Right hindlimb (tissue), 1 donor: Measurements from ENCODE around the gene RABGAP1L.
"Not testable (repeated sequence)": the region's sequence is repeated elsewhere in the genome, so short reads cannot be mapped to it uniquely, and the experiment has no call there.

Experiments
- DNase-seq: peaks from one replicate; pipeline ENCODE4 v3.0.0-alpha.2; 2018

RABGAP1L gene

DNA sequence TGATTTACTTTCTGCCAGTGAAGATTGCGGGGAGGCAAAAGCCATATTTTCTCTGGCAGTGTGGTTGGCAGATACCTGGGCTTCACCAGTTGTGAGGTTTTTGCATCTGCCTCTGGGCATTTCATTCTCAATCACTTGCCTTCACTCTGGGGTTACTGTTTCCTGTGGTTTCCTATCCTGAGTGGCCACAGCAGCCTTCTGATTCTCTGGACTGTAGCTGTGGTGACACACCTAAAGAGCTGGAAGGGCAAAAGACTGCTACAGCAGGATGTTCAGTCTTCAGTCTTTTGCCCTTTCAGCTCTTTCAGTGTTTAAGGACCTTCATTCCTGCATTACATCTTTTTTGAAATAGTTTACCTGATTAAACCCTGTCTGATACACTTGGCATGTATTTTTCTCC is 237.9 kb downstream of the RABGAP1L start:
- DNase-seq = no peak

DNA sequence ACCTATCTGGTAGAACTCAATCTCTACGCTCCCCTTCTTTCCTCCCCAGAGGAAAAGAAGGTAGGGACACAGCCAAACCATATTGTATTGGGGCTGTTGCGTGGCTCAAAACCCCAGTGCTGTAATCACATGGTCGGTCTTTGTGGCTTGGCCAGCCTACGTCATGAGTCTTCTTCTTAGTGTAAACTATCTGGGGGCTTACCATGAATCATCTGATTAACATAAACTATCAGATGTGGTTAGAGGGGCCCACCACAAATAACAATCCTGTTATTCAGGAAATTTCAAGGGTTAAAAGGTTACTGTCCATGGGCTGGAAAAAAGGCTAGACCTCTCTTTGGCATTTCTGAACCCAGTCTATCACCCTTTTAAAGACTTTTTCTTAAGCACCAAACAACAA is 238.9 kb downstream of the RABGAP1L start:
- no peak for DNase-seq

DNA sequence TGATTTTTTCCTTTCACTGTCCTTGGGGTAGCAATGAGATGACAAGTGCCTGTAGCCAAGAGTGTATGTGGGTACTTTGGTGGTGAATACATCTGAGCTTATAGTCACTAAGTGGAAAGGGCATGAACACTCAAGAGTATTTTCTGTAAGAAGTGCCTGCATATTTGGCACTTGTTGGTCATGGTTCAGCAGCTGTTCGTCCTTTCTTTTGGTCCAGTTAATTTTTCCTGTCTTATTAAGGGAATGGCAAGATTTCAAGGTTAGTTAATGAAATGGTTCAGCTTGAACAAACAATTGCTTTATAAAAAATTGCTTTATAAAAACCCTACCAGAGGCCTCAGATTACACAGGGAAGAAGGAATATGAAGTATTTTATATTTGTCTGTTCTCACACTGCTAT is 239.9 kb downstream of the RABGAP1L start:
- DNase-seq = no peak

DNA sequence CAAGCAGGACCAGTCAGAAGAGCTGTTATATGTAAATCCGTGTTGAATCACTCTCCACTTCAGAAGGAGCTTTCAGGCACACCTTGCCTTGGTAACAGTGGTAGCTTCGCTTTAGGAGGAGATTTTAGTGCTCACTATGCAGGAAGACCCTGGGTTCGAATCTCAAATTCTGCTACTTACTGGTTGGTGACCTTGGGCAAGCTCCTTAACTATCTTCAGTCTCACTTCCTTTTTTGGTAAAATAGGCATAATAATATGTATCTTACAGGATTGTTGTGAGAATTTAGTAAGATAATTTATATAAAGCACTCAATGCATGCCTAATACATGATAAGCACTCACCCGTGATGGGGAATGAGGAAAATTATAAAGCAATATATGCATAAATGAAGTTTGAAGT is 241.8 kb downstream of the RABGAP1L start:
- no peak for DNase-seq

DNA sequence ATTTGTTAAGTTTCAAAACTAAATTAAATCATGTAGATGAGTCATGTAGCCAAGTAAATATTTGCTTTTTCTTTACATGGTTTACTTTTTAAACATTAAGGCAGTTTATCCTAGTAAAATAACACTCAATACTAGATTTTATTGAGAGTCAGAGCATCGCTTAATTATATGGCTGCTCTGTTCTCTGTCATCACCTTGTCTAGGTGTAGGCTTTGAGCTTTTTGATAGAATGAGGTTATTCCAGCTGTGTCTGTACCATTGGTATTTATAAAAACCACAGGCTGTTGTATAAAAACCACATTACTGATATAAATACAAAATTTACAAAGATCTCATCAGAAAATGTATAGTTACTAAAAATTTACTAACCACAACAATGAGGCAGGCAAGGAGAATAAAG is 245.9 kb downstream of the RABGAP1L start:
- no peak for DNase-seq

DNA sequence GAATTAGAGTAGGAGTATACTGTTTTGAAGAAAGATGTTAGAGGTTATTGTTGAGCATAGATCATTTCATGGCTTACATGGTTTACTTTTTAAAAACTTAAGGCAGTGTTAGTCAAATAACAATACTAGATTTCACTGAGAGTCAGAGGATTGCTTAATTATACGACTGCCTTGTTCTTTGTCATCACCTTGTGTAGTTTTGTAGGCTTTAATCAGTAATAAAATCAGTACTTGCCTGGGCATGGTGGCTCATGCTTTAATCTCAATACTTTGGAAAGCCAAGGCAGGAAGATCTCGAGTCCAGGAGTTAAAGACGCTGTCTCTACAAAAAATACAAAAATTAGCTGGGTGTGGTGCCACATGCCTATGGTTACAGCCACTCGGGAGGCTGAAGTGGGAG is 247.1 kb downstream of the RABGAP1L start:
- DNase-seq = no peak

DNA sequence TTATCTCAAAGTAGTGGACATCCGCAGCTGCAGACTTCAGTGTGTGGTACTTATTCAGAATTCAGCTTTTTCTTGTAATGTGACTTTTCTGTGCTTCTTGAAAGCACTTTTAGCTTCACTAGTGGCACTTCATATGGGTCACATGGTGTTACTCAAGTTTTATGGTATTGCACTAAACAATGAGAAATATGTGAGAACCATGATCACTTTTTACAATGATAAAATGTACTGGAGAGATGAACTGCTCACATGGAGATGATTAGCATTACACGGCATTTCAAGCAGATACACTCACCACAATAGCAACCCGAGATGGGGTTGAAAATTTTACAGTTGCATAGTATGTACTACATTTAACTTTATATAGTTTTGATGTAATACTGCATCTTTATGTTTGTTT is 248.3 kb downstream of the RABGAP1L start:
- DNase-seq = no peak

DNA sequence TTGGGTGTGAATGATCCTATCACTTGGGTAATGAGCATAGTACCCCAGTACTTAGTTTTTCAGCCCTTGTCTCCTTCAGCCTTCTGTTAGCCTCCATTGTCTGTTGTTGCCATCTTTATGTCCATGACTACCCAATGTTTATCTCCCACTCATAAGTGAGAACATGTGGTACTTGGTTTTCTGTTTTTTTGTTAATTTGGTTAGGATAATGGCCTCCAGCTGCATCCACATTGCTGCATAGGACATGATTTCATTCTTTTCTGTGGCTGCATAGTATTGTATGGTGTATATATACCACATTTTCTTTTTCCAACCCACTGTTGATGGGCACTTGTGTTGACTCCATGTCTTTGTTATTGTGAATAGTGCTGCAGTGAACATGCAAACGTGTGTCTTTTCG is 248.8 kb downstream of the RABGAP1L start:
- DNase-seq = no peak

DNA sequence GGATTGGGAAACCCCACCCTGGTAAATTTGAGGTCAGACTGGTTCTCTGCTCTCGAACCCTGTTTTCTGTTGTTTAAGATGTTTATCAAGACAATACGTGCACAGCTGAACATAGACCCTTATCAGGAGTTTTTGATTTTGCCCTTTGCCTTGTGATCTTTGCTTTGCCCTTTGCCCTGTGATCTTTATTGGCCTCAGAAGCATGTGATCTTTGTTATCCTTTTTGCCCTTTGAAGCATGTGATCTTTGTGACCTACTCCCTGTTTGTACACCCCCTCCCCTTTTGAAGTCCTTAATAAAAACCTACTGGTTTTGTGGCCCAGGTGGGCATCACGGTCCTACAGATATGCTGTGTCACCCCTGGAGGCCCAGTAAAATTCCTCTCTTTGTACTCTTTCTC is 250.5 kb downstream of the RABGAP1L start:
- not testable (repeated sequence) for DNase-seq

DNA sequence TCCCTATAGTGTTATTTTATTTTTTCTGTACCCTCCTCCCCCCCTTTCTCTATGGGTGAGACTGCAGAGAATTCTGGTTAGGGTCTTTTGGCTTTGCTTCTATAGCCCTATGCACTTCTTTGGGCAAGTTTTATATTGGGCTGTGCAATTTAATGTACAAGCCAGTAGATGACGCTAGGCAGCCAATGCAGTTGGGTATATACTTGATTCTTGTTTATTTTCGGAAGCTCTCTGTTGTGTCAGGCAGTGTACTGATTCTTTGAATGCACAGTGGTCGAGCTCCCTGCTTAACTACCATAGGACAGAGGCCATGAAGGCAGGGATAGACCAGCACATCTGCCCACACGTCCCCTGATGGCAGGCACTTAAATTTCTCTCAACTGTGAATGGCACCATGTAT is 254.3 kb downstream of the RABGAP1L start:
- DNase-seq = no peak

DNA sequence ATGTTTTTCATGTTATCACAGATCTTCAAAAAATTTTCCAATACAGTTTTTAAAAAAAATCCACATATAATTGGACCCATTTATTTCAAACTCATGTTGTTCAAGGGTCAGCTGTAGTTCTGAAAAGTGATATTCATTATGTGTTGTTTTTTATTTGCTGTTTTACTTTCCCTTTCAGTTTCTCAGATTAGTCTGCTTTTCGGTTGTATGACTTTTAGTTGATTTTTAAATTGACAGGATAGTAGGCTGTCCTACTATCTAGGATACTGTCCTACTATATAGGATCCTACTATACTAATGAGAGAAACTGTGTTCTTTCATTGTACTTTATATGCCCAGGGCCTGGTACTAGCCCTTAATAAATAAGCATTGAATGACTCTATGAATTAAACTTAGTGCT is 254.9 kb downstream of the RABGAP1L start:
- no peak for DNase-seq

DNA sequence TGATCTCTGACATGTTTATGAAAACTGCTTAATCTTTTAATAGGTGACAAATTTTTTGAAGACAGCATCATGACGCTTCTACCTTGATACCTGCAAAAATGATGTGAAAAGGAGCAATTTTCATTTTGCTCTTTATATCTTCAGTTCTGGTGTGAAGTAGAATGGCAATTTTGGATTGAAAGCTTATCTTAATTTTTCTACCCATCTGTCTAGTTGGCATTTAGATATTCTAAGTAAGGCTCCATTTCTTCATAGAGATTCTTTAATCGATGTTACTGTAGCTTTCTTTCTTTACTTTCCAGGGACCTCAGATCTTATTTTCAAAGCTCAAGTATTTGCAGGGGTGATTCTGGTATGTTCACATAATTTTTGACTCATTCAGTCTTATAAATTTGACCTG is 256.2 kb downstream of the RABGAP1L start:
- no peak for DNase-seq

DNA sequence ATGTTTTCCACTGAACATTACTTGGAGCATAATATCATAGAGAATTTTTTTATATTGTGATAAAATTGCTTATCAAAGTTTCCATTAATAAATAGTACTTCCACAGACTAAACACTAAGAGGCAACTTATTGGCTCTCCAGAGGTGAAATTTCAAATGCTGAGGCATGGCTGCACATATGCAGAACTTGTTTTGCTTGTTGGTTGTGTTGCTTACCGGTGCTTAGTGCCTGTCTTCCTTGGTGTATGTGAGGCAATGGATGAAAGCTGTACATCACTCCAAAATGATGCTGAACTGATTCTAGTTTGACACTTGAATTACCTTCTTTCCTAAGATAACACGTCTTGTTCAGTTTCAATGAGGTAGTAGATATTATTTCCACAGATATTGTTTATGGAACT is 258.6 kb downstream of the RABGAP1L start:
- no peak for DNase-seq

DNA sequence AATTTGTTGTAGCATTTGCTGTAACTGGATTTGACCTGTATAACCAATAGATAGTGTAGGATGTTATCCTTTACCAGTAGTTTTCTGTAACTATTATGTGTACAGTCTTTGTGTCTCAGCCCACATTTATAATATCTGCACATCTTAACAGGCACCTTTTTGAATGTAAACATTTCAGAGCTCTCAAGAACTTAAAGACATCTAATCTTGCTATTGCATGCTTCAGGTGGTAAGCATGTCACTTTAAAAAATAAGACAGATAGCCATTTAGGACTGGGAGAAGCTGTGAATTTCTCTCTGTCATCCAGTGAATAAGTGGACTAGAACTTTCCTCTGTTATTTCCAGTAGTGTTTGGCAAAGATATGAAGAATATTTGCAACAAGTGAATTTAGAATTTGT is 265.8 kb downstream of the RABGAP1L start:
- no peak for DNase-seq

DNA sequence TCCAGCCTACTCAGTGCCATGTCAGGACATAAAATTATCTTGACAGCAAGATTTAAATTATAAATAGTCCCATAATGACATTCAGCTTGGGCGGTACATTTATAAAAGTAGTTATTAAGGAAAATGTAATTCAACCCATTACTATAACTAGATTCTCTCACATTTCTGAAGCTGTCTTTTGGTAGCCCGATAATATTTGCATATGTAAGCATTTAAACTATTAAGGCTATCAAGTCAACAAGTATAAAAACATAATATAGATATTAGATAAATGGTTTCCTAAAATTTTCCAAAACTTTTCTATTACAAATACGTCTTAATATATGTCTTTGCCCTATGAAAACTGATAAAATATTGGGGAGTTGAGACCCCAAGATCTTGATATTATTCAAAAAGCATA is 266.8 kb downstream of the RABGAP1L start:
- no peak for DNase-seq

DNA sequence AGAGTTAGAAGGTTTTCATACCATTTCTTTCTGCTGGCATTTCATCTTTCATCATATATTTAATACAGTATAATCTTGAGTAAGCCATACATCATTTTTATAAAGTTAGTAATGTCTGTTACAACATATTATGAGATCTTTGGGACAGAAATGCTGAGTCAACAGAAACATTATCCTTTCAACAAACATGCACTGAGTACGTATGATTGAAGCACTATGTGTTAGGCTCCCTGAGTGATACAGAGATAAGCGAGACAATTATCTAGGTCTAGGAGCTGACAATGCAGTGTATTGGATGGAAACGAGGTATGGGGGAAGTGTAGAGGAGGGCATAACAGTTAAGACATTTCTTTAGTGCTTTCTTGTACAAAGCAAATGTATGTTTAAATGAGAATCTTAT is 268.7 kb downstream of the RABGAP1L start:
- DNase-seq = no peak

DNA sequence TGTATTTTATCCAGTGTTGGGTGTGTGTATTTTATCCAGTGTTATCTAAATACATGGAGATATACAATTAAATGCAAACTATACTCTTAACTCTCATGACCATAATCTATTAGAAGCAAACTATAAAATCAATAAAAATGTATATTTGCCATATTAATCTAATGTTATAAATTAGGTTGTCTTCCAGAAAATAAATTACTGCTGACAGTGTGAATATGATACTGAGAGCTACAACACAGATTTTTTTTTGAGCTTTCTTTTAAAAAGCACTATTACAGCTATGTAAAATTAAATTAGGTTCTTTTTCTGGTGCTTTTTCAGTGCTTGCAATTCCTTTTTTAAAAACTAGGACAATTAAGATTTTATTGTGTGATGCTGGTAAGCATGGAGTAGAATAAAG is 269.4 kb downstream of the RABGAP1L start:
- DNase-seq = no peak

DNA sequence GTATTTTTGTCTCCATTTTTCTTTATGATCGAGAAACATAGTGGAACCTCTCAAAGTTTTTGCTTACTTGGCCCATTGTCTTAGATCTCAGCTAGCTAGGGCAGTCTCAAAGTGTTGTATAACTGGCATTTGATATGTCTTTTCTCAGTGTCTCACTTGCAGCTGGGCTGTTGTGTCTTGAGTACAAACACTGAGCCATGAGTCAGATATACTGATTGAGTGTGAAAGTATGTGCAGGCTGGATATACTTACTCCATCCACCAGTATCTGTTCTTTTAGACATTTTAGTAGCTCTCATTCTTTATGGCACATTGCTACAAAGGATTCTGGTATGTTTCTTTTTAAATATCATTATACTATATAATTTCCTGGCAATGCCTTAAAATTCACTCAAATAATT is 274.1 kb downstream of the RABGAP1L start:
- no peak for DNase-seq

DNA sequence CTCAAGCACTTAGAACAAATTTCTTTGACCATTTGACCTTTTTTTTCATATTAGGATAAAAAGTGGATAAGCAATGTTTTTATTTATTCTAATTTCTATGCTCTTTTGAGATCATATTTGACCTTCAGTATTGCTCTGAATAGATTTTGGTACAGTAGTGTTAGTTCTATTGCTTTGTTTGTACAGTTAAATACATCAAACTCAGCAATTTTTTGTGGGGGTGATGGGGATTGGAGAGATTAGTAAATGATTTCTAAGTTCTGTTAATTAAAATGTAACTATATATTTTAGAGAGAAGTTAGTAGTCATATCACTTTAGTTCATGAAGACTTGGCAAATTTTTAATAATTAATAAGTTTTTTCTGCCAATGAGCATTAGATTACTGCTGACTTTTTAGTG is 286.0 kb downstream of the RABGAP1L start:
- DNase-seq = no peak

DNA sequence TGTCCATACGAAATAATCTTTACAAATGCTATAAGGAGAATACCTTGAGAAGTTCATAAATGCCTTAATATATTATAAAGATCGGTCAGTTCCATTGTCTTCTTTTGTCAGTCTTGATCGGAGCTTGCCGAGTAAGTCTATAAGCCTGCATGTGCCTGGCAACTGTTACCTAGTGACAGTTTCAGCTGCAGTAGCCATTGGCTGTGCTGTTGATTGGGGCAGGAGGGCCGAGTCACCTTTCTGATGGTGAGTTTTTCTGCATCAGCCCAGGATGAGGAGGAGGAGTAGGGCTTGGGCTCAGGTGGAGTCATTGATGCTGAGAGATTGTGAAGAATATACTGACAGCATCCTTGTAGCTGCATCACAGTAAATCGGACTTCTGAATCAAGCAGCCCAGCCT is 286.5 kb downstream of the RABGAP1L start:
- no peak for DNase-seq

DNA sequence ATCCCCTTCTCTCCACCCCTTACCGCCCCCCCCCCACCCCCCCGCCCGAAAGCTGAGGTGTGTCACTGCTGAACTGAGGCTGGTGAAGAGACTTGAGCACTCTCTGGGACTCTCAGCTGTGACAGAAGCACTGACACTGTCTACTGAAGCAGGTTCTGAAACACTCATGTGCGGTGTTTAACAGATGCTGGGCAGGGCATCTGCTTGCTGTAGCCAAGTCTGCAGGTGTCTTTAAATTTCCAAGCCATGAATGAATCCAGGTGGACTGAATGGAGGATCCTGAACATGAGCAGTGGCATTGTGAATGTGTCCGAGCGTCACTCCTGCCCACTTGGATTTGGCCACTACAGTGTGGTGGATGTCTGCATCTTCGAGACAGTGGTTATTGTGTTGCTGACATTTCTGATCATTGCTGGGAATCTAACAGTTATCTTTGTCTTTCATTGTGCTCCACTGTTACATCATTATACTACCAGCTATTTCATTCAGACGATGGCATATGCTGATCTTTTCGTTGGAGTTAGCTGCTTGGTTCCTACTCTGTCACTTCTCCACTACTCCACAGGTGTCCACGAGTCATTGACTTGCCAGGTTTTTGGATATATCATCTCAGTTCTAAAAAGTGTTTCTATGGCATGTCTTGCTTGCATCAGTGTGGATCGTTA is 288.7 kb downstream of the RABGAP1L start, which contains the start of gene GPR52:
TSS of gene GPR52 (plus strand) at position 99 of the 665 bp plus-strand sequence. CDS start at position 247, 148 bp downstream.
- no peak for DNase-seq

DNA sequence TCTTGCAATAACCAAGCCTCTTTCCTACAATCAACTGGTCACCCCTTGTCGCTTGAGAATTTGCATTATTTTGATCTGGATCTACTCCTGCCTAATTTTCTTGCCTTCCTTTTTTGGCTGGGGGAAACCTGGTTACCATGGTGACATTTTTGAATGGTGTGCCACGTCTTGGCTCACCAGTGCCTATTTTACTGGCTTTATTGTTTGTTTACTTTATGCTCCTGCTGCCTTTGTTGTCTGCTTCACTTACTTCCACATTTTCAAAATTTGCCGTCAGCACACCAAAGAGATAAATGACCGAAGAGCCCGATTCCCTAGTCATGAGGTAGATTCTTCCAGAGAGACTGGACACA is 289.2 kb downstream of the RABGAP1L start:
- DNase-seq = no peak

DNA sequence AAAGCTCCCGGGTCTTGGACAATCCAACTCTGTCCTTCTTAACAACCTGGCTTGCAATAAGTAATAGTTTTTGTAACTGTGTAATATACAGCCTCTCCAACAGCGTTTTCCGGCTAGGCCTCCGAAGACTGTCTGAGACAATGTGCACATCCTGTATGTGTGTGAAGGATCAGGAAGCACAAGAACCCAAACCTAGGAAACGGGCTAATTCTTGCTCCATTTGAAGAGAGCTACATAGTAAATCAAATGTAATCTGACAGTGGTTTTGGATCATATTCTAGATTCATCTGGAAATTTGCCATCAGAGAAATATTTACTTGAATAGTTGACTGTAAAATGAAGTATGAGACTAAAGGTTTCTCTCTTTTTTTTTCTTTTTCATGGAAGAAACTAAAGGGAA is 289.7 kb downstream of the RABGAP1L start:
- no peak for DNase-seq

DNA sequence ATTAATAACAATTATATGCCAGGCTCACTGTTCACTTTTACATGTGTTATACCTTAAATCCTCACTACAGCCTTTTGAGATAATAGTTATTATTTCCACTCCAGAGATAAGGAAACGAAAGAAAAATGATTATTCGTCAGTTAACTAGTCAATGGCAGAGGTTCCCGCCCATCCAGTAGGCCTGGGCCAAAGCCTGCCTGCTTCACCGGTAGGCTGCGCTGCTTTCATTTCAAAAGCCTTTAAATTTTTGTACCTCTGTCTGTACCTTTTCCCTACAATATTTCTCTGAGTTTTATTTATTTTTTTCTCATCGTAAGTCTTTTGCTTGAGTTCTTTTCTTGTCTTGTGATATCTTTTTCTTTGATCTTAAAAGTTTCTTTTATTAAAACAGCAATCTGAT is 292.1 kb downstream of the RABGAP1L start:
- DNase-seq = no peak

DNA sequence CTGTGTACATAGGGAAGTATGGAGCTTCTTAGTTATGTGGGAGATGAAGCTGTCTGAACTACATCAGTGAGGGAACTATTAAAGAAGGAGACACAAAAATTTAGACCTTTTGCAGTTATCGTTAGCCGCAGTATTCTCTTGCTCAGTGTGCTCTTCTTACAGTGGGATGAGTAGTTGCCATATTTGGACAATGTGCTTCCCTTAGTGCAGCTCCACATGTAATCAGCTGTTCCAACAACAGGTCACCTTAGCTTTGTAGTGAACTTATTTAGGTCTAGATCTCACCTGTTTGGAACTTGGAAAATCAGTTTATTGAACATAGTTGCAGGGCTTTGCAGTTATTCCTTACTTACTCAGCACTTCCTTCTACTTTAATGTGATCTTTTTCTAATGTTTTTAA is 306.5 kb downstream of the RABGAP1L start:
- no peak for DNase-seq

DNA sequence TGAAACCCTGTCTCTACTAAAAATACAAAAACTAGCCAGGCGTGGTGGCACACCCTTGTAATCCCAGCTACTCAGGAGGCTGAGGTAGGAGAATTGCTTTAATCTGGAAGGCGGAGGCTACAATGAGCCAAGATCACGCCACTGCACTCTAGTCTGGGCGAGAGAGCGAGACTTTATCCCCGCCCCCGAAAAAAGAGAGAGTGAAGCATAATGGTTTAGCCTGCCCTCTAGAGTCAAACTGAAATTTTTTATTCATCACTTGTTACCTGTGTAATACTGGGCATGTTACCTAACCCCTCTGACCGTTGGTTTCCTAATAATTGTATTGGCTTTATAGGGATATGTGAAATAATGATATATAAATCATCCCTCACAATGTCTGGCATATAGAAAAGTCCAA is 307.3 kb downstream of the RABGAP1L start:
- no peak for DNase-seq
